Neural cell (in vitro differentiated cells): Measurements from ENCODE around the gene NSG1. TPM values are rescaled to one million over a fixed set of nuclear protein-coding genes. Genes with fewer than 3 reads are reported as not detected.
A peak's percentile ranks its signal among the peaks of the same experiment; 100 is the strongest.

Experiments
- H2AFZ ChIP-seq: fragments of 200-600, 300-800 bp; sonication (generic), shearing (Covaris generic); 2 replicates; pipeline ENCODE4 v1.6.0; 2014; ENCODE audit warnings: low read depth, mild to moderate bottlenecking, antibody characterized with exemption, low read length, moderate library complexity
- H3F3A ChIP-seq: fragments of 200-600 bp; shearing (Covaris generic); 2 replicates; pipeline ENCODE4 v1.6.1; 2016; ENCODE audit warnings: mild to moderate bottlenecking, moderate library complexity, mixed read lengths, antibody characterized with exemption, low read length; ENCODE audit not compliant: insufficient read depth, poor library complexity, severe bottlenecking
- H3K27ac ChIP-seq: fragments of 200-600, 300-800 bp; sonication (generic), shearing (Covaris generic); 2 replicates; pipeline ENCODE4 v1.5.1; 2014; ENCODE audit warnings: mild to moderate bottlenecking, low read length, moderate library complexity
- H3K27me3 ChIP-seq: fragments of 300-800, 200-600 bp; sonication (generic), shearing (Covaris generic); 2 replicates; pipeline ENCODE4 v1.6.0; 2014; ENCODE audit warnings: mild to moderate bottlenecking, low read depth, low read length, moderate library complexity; ENCODE audit not compliant: insufficient read depth
- H3K36me3 ChIP-seq: fragments of 300-800, 200-600 bp; sonication (generic), shearing (Covaris generic); 2 replicates; pipeline ENCODE4 v1.5.1; 2014; ENCODE audit warnings: mild to moderate bottlenecking, antibody characterized with exemption, low read length, moderate library complexity; ENCODE audit not compliant: insufficient read depth
- H3K4me2 ChIP-seq: fragments of 300-800, 200-600 bp; sonication (generic), shearing (Covaris generic); 2 replicates; pipeline ENCODE4 v1.6.0; 2014; ENCODE audit warnings: mild to moderate bottlenecking, low read length
- H3K4me3 ChIP-seq: fragments of 300-800, 200-600 bp; sonication (generic), shearing (Covaris generic); 2 replicates; pipeline ENCODE4 v1.5.1; 2014; ENCODE audit warnings: mild to moderate bottlenecking, low read length, moderate library complexity
- H3K79me2 ChIP-seq: fragments of 200-600 bp; shearing (Covaris generic); replicated peaks from 2 replicates; pipeline ENCODE4 v1.6.0; 2014; ENCODE audit warnings: mild to moderate bottlenecking, low read length, moderate library complexity; ENCODE audit not compliant: insufficient read depth
- H3K9ac ChIP-seq: fragments of 300-800, 200-600 bp; sonication (generic), shearing (Covaris generic); 2 replicates; pipeline ENCODE4 v1.6.1; 2016; ENCODE audit warnings: mild to moderate bottlenecking, low read length, mixed read lengths
- H3K9me2 ChIP-seq: fragments of 200-600 bp; shearing (Covaris generic); 2 replicates; pipeline ENCODE4 v1.6.1; 2016; ENCODE audit warnings: mild to moderate bottlenecking, low read length, mixed read lengths; ENCODE audit not compliant: insufficient read depth
- H3K9me3 ChIP-seq: fragments of 200-600, 300-800 bp; sonication (generic), shearing (Covaris generic); 2 replicates; pipeline ENCODE4 v1.6.1; 2016; ENCODE audit warnings: mild to moderate bottlenecking, mixed run types, low read length, moderate library complexity, mixed read lengths
- H4K20me1 ChIP-seq: fragments of 200-600 bp; shearing (Covaris generic); 2 replicates; pipeline ENCODE4 v1.6.1; 2016; ENCODE audit warnings: mild to moderate bottlenecking, mixed run types; ENCODE audit not compliant: insufficient read depth
- CTCF ChIP-seq: fragments of 450-650 bp; IDR thresholded peaks from 2 replicates; pipeline ENCODE4 v1.5.1; 2014; ENCODE audit warnings: antibody characterized with exemption, mild to moderate bottlenecking, moderate library complexity; ENCODE audit not compliant: poor library complexity, severe bottlenecking
- EP300 ChIP-seq: fragments of 450-650 bp; conservative IDR thresholded peaks from 2 replicates; pipeline ENCODE4 v1.6.1; 2014; ENCODE audit warnings: antibody characterized with exemption, mild to moderate bottlenecking, moderate library complexity; ENCODE audit not compliant: poor library complexity, severe bottlenecking
- EZH2 ChIP-seq: fragments of 200-600, 300-800 bp; shearing (Covaris generic), sonication (generic); IDR thresholded peaks from 2 replicates; pipeline ENCODE4 v1.6.1; 2014; ENCODE audit warnings: antibody characterized with exemption, low read length, borderline replicate concordance, mild to moderate bottlenecking; ENCODE audit not compliant: insufficient read depth, poor library complexity, severe bottlenecking
- POLR2AphosphoS5 ChIP-seq: IDR thresholded peaks from 2 replicates; pipeline ENCODE4 v1.6.1; 2012
- RAD21 ChIP-seq: fragments of 450-650 bp; conservative IDR thresholded peaks from 2 replicates; pipeline ENCODE4 v1.6.1; 2014; ENCODE audit warnings: antibody characterized with exemption, mild to moderate bottlenecking, moderate library complexity
- REST ChIP-seq: IDR thresholded peaks from 2 replicates; pipeline ENCODE4 v1.6.1; 2012; ENCODE audit warnings: borderline replicate concordance
- SMC3 ChIP-seq: fragments of 450-650 bp; conservative IDR thresholded peaks from 2 replicates; pipeline ENCODE4 v1.6.1; 2014; ENCODE audit warnings: antibody characterized with exemption, mild to moderate bottlenecking, moderate library complexity; ENCODE audit not compliant: poor library complexity
- TAF1 ChIP-seq: IDR thresholded peaks from 2 replicates; pipeline ENCODE4 v1.6.1; 2012; ENCODE audit warnings: low read depth
- polyA plus RNA-seq: library from polyadenylated mRNA; depleted of rRNA; stranded (reverse); fragments of >200 nt; gene quantifications from 2 replicates; pipeline ENCODE4 v1.2.3, GENCODE V29; 2014

NSG1 gene
- polyA plus RNA-seq, 1 donor from 2014 or later = 921 TPM

GRCh38 chr4:4377732-4378460, 9.0 kb upstream of the NSG1 start:
- H4K20me1 ChIP-seq = no peaks in the 10 kb centered on the region
- no peak overlapping the region for H3K27ac ChIP-seq
- no peaks in the 10 kb centered on the region for H3K36me3 ChIP-seq
- H3K4me2 ChIP-seq = no peak overlapping the region
- H3K27me3 ChIP-seq = no peaks in the 10 kb centered on the region
- H3K4me3 ChIP-seq = no peak overlapping the region
- no peak overlapping the region for H3K9ac ChIP-seq
- no peak overlapping the region for H2AFZ ChIP-seq
- H3F3A ChIP-seq = no peaks in the 10 kb centered on the region
- no peaks in the 10 kb centered on the region for H3K9me3 ChIP-seq
- H3K79me2 ChIP-seq = no peaks in the 10 kb centered on the region
- H3K9me2 ChIP-seq = no peaks in the 10 kb centered on the region
- TF ChIP-seq POLR2AphosphoS5 = peak; percentile 36
- no peak for TF ChIP-seq REST

DNA sequence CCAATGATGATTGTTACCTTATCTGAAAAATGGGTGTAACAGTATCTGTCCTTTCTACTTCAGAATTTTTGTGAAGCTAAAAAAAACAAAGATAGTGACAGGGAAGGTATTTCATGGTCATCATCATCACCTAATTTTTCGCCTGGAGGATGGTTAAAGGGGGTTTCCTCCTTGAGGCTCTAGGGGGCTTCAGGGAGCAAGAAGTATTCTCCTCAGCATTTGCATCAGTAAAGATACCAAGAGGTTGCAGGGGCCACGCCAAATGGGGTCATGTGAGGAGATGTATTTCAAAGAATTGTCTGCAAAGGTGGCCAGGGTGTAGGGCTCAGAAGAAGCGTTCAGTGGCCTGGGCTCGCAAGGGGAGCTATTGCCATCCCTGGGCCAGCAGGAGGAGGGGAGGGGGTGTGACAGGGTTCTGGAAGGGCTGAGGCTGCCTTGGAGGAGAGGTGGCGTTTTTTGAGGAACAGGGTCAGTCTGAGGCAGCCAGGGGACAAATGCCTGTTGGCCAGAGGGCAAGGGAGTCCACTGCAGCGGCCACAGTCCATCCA, 7.3 kb upstream of the NSG1 start:
- H3K36me3 ChIP-seq = no peaks in the 10 kb centered on the region
- H3K9me2 ChIP-seq = no peaks in the 10 kb centered on the region
- no peak overlapping the region for H3K4me2 ChIP-seq
- H3K4me3 ChIP-seq = no peak overlapping the region
- H3F3A ChIP-seq = no peaks in the 10 kb centered on the region
- H2AFZ ChIP-seq = no peak overlapping the region
- TF ChIP-seq RAD21 (no peak), CTCF (peak; percentile 12)
- peaks cover under 1% of the 10 kb centered on the region for H3K79me2 ChIP-seq
- H3K9ac ChIP-seq = no peak overlapping the region
- no peak overlapping the region for H3K27ac ChIP-seq
- no peaks in the 10 kb centered on the region for H4K20me1 ChIP-seq
- no peaks in the 10 kb centered on the region for H3K9me3 ChIP-seq
- H3K27me3 ChIP-seq = no peaks in the 10 kb centered on the region

- TF ChIP-seq EZH2 (no peak), RAD21 (no peak), POLR2AphosphoS5 (no peak), EP300 (no peak), SMC3 (no peak), REST (no peak), CTCF (no peak), TAF1 (no peak)
- Histone ChIP-seq H3K79me2 (peaks cover 31% of the 10 kb centered on the region), H4K20me1 (no peaks in the 10 kb centered on the region), H3K9me2 (no peaks in the 10 kb centered on the region), H3K9me3 (no peaks in the 10 kb centered on the region), H3K27me3 (no peaks in the 10 kb centered on the region), H3K4me3 (no peak overlapping the region), H2AFZ (no peak overlapping the region), H3F3A (no peaks in the 10 kb centered on the region), H3K27ac (no peak overlapping the region), H3K9ac (no peak overlapping the region), H3K36me3 (no peaks in the 10 kb centered on the region), H3K4me2 (no peak overlapping the region)
Observed at GRCh38 chr4:4383085-4383484, 3.8 kb upstream of the NSG1 start.
